GM12875 (cell line): ENCODE results near the gene EPB41.
"Not testable (repeated sequence)": the region's sequence is repeated elsewhere in the genome, so short reads cannot be mapped to it uniquely, and the experiment has no call there.

Source experiments
- H3K4me3 ChIP-seq: one replicate; pipeline ENCODE4 v1.5.1; 2011; ENCODE audit warnings: low read depth, low read length, control low read depth
- CTCF ChIP-seq: IDR thresholded peaks from 2 replicates; pipeline ENCODE4 v1.5.1; 2011; ENCODE audit warnings: low read depth, mild to moderate bottlenecking, control low read depth, inconsistent platforms, low read length, moderate library complexity, borderline replicate concordance; ENCODE audit not compliant: insufficient read depth

EPB41 gene

DNA sequence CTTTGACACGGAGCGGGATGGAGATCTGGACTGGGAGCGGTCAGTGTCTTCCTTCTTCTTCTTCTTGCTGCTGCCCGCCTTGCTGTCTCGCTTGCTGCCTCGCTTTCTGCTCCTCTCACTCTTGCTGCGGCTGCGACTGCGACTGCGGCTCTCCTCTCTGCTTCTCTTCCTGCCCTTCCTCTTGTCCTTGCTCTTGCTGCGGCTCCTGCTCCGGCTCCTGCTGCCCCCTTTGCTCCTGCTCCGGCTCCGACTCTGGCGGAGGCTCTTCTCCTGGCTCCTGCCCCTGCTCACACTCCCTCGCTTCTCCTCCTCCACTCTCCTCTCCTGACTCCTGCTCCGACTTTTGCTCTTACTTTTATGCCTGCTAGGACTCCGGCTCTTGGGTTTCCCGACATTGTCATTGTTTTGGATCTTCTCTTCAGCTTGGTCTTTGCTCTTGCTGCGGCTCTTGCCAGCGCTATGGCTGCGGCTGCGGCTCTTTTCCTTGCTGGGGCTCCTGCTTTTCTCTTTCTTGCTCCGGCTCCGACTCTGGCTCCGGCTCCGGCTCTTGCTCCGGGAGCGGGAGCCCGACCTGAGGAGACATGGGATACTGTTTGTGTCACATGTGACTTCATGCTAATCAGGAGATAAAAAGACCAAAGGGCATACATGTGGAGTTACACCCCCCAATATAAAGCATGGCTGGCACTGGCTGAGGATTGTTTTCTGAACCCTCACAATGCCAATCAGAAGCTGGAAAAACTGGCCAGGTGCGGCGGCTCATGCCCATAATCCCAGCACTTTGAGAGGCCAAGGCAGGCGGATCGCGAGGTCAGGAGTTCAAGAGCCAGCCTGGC is 234.5 kb downstream of the EPB41 start:
- TF ChIP-seq CTCF = no peak
- H3K4me3 ChIP-seq = no peak overlapping the region

GRCh38 chr1:29150346-29150745 is 236.0 kb downstream of the EPB41 start:
- H3K4me3 ChIP-seq = not testable (repeated sequence)

DNA sequence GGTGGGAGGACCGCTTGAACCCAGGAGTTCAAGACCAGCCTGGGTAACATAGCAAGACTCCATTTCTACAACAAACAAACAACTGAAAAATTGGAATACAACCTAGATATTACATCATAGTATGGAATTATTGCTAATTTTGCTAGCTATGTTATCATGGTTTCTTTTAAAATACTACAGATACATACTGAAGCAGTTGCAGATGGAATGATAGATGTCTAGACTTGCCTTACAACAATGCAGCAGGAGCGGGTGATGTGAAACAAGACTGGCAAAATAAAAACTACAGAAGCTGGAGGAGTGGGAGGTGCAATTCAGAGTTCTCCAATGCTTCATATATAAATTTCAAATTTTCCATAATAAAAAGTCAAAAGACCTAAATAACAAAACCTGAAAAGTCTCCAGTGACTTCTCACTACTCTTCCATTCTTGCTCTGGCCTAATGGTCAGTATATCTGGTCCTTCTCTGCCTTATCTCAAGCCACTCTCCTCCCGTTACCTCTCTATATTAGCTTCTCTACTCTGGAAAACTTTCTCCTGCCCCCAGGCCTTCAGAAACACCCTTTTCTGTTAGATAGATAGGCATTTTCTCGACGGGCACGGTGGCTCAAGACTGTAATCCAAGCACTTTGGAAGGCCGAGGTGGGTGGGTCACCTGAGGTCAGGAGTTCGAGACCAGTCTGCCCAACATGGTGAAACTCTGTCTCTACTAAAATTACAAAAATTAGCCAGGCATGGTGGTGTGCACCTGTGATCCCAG is 237.9 kb downstream of the EPB41 start:
- TF ChIP-seq CTCF = no peak
- no peak overlapping the region for H3K4me3 ChIP-seq

DNA sequence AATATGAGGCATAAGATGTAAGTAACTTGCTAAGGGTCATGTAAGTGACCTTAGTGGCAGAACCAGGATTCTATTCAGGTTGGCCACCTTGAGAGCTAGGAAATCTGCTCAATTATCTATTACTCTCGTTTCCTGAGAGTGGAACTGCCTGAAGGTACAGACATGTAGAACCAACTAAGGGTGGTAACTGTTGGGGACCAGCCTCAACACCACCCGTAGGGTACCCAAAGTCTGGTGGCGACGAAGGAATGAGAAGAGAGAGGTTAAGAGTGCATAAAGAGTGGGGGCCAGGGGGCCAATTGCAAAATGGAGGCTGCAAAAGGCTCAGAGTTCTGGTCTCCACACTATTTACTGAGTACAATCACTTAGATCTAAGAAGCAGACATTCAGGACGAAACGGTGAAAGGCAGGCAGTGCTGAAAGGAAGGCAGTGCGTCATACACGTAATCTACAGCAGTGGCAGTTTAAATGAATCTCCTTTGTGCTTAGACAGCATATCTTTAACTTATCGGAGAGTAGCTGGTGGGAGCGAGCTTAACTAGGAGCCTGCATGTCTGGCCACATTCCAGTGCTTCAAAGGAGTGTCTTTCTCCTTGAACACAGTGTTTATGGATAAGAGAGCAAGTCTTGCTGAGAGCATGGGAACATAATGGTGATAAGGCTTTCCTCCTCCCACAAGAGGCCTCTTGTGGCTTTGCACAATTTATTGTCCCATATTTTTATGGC is 242.3 kb downstream of the EPB41 start:
- no peak for TF ChIP-seq CTCF
- no peak overlapping the region for H3K4me3 ChIP-seq

DNA sequence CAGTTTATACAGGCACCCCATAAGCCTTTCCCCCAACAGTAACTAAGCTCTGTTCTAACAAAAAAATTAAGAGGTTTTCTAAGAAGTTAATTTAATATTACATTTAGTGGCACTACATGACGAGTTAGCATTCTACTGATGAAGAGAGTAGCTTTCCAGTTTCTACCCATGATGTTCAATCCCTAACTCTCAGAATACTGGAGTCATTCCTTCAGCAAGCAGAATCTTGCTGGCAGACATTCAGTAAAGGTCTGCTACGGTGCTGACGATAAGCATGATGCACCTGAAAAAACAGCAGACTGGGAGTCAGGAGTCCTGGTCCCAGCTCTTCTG is 242.9 kb downstream of the EPB41 start:
- H3K4me3 ChIP-seq = no peak overlapping the region
- no peak for TF ChIP-seq CTCF

DNA sequence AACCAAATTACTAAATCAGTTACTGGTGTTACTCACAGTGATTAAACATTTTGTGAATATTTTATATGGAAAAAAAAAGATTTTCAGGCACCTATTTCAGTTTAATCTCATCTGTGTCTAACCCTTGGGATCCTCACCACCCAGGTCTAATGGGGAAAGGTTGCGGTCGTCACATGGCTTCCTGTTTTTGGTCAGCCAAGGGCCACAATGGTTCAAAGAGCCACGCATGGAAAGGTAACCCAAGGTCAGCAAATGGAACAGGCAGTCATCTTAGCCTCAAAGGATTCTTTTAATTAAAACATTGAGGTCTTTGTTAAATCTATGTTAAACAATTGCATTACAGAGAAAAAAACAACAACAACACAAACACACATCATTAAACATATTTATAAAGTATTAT is 245.4 kb downstream of the EPB41 start:
- TF ChIP-seq CTCF = no peak
- no peak overlapping the region for H3K4me3 ChIP-seq

- TF ChIP-seq CTCF = no peak
- H3K4me3 ChIP-seq = no peak overlapping the region
Measured at GRCh38 chr1:29162025-29162424, 247.7 kb downstream of the EPB41 start.
